HG03108 (cell line): ENCODE measurements around the gene N4BP2.

Source experiments
- ATAC-seq: cut with Tn5 transposase; IDR thresholded peaks from one replicate; pipeline ENCODE4 v1.9.1; 2021; ENCODE audit warnings: moderate library complexity; ENCODE audit not compliant: unreplicated experiment

N4BP2 gene

DNA sequence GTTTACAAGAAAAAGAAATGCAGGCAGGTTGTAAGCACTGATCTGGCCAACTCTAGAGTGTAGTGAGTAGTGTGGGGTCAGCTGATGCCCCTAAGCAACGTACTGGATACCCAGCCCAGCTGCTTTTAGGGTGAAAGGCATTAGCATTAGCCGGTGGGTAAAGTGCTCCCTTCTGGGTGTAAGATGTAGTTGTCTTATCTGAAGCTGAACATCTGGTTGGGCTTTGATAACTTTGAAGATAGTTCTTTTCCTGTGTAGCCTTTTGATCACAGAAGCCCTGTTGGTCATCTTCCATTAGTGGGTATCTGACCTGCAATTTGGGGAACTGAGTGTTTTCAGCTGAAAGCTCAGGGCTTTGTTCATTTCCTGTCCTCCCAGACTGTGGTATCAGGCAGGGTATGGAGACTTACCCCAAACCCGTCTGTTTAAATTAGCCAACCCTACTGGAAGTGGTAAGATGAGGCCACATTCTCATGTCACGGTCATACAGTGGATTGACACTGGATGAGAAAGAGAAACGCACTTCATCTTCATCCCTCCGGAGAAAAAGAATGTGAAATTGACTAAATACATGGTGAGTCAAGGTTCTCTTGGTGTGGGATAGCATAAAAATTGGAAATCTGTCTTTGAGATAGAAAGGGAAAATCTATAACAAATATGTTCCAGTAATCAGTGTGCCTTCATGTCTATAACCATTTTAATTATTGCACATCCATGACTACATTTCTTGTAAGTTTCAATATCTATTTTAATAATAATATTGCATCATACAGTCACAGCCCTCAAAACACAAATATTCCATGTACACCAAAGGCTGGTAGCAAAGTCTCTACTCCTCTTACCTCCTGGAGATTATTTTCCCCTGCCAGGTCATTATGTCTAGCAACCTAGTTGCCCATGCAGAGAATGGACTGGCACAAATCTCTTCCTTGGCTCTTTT lies 148.9 kb downstream of the N4BP2 start:
- ATAC-seq = peak; percentile 53

DNA sequence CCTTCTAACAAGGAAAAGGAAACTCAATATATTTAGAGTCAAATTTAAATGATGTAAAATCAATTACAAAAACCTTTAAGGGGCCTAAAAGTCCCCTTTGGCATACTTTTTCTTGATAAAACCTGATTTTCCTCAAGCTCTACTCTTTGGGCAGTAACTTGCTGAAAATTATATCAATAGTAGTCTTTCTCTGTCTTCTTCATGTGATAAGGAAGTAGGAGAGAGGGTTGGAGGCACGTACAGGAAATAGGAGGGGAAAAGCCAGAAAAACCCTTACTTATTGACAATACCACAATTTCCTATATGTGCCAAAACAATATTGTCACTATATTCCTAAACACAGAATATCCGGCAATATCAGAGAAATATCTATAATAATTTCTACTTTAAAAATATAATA lies 149.8 kb downstream of the N4BP2 start:
- ATAC-seq = no peak
